GM23338 (cell line): ENCODE results near the gene TMX2. TPM values are rescaled to one million over a fixed set of nuclear protein-coding genes. Genes with fewer than 3 reads are reported as not detected.

ENCODE experiments used
- ATAC-seq: fragments of 200-7000 bp; cut with Tn5 transposase; 3 replicates; pipeline ENCODE4 v1.9.1; 2020
- DNase-seq: peaks from one replicate; pipeline ENCODE4 v3.0.0-alpha.2; 2015; ENCODE audit warnings: low spot score
- H2AFZ ChIP-seq: fragments of 200-600 bp; sonication (generic); 2 replicates; pipeline ENCODE4 v1.8.0; 2016; ENCODE audit warnings: antibody characterized with exemption, mild to moderate bottlenecking, moderate library complexity
- H3F3A ChIP-seq: fragments of 200-600 bp; sonication (generic); replicated peaks from 2 replicates; pipeline ENCODE4 v1.8.0; 2017; ENCODE audit warnings: antibody characterized with exemption, mixed run types, low read depth
- H3K27ac ChIP-seq: fragments of 200-600 bp; sonication (generic); 2 replicates; pipeline ENCODE4 v1.6.1; 2016; ENCODE audit warnings: low read depth
- H3K27me3 ChIP-seq: fragments of 200-600 bp; sonication (generic); 2 replicates; pipeline ENCODE4 v1.8.0; 2016; ENCODE audit warnings: mild to moderate bottlenecking, mixed run types, moderate library complexity; ENCODE audit not compliant: insufficient read depth
- H3K36me3 ChIP-seq: fragments of 200-600 bp; sonication (generic); 2 replicates; pipeline ENCODE4 v1.8.0; 2016; ENCODE audit warnings: mild to moderate bottlenecking; ENCODE audit not compliant: insufficient read depth
- H3K4me1 ChIP-seq: fragments of 200-600 bp; sonication (generic); 2 replicates; pipeline ENCODE4 v1.8.0; 2016; ENCODE audit warnings: mild to moderate bottlenecking, moderate library complexity; ENCODE audit not compliant: insufficient read depth
- H3K4me2 ChIP-seq: fragments of 200-600 bp; sonication (generic); 2 replicates; pipeline ENCODE4 v1.7.1; 2017; ENCODE audit warnings: mixed run types
- H3K4me3 ChIP-seq: fragments of 200-600 bp; sonication (generic); 2 replicates; pipeline ENCODE4 v1.6.1; 2016; ENCODE audit warnings: mixed run types
- H3K79me2 ChIP-seq: fragments of 200-600 bp; sonication (generic); replicated peaks from 2 replicates; pipeline ENCODE4 v1.8.0; 2017; ENCODE audit warnings: mild to moderate bottlenecking; ENCODE audit not compliant: insufficient read depth
- H3K9me2 ChIP-seq: fragments of 200-600 bp; sonication (generic); 2 replicates; pipeline ENCODE4 v1.8.0; 2017; ENCODE audit not compliant: insufficient read depth
- H4K20me1 ChIP-seq: fragments of 200-600 bp; sonication (generic); replicated peaks from 2 replicates; pipeline ENCODE4 v1.8.0; 2017; ENCODE audit warnings: mild to moderate bottlenecking; ENCODE audit not compliant: insufficient read depth
- H3K27ac Mint-ChIP-seq: 2 replicates; pipeline ENCODE4 v1.8.0; 2020; ENCODE audit warnings: inconsistent platforms, mild to moderate bottlenecking, moderate library complexity, mixed read lengths
- H3K27me3 Mint-ChIP-seq: 3 replicates; pipeline ENCODE4 v1.8.0; 2022; ENCODE audit warnings: low read depth, mild to moderate bottlenecking, moderate library complexity, mixed read lengths, inconsistent platforms; ENCODE audit not compliant: insufficient read depth, poor library complexity
- H3K36me3 Mint-ChIP-seq: 3 replicates; pipeline ENCODE4 v1.8.0; 2021; ENCODE audit warnings: low read depth, mild to moderate bottlenecking, inconsistent platforms, moderate library complexity, mixed read lengths
- H3K4me1 Mint-ChIP-seq: 3 replicates; pipeline ENCODE4 v1.8.0; 2020; ENCODE audit warnings: mild to moderate bottlenecking, inconsistent platforms, mixed read lengths
- H3K4me3 Mint-ChIP-seq: 3 replicates; pipeline ENCODE4 v1.8.0; 2021; ENCODE audit warnings: moderate library complexity, mild to moderate bottlenecking, inconsistent platforms, mixed read lengths
- H3K9me3 Mint-ChIP-seq: 3 replicates; pipeline ENCODE4 v1.8.0; 2020; ENCODE audit warnings: moderate library complexity, mild to moderate bottlenecking, inconsistent platforms, mixed read lengths
- JUNB ChIP-seq: IDR thresholded peaks from one replicate; pipeline ENCODE4 v1.6.1; 2016; ENCODE audit warnings: antibody characterized with exemption; ENCODE audit not compliant: unreplicated experiment
- NANOG ChIP-seq: IDR thresholded peaks from 2 replicates; pipeline ENCODE4 v1.6.1; 2016; ENCODE audit warnings: antibody characterized with exemption, borderline replicate concordance
- STAT1 ChIP-seq: IDR thresholded peaks from one replicate; pipeline ENCODE4 v1.6.1; 2016; ENCODE audit warnings: antibody characterized with exemption; ENCODE audit not compliant: unreplicated experiment
- ZNF114 ChIP-seq: fragments of 250-450 bp; sonication (Bioruptor Pico); IDR thresholded peaks from 2 replicates; pipeline ENCODE4 v1.5.0; 2020; ENCODE audit warnings: mild to moderate bottlenecking, moderate library complexity
- ZNF331 ChIP-seq: fragments of 250-450 bp; sonication (Bioruptor Pico); IDR thresholded peaks from 2 replicates; pipeline ENCODE4 v1.5.0; 2020; ENCODE audit warnings: low read depth, mild to moderate bottlenecking, moderate library complexity
- polyA plus RNA-seq: library from polyadenylated mRNA; unstranded; fragments of >200 nt; fragmentation: Nextera tagmentation; extraction: Ambion mirVana; gene quantifications from 2 replicates; pipeline ENCODE4 v1.2.1, GENCODE V29; 2016
- total RNA-seq: library from RNA; depleted of rRNA; stranded (reverse); fragments of >200 nt; shearing (Covaris generic); gene quantifications from 2 replicates; pipeline ENCODE4 v1.2.3, GENCODE V29; 2014
- TF ChIP-seq, protein P1 (sequence below): fragments of 250-450 bp; sonication (Bioruptor Pico); IDR thresholded peaks from 2 replicates; pipeline ENCODE4 v1.5.0; 2020; ENCODE audit warnings: mild to moderate bottlenecking, moderate library complexity

TMX2 gene
- total and polyA plus RNA-seq, 2 experiments from 2014 or later = 59.2 to 69.3 TPM

DNA sequence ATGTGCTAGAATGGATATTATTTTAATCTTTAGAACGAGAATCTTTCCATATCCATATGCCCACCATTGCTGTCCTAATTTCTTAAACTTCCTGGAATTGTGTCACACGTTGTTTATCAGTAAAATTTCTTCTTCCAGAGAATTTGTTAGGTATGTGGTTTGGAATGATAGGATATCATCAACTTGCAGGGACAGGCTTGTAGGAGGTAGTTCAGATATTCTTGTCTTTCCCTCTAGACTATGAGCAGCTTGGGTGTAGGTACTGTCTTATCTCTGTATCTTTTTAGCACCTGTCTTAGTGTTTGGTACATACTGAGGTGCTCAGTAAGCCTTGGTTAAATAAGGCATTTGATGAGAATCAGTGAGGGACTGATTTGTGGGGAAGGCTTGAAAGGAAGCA lies 52.6 kb downstream of the TMX2 start (continued):
- TF ChIP-seq, protein P1, sequence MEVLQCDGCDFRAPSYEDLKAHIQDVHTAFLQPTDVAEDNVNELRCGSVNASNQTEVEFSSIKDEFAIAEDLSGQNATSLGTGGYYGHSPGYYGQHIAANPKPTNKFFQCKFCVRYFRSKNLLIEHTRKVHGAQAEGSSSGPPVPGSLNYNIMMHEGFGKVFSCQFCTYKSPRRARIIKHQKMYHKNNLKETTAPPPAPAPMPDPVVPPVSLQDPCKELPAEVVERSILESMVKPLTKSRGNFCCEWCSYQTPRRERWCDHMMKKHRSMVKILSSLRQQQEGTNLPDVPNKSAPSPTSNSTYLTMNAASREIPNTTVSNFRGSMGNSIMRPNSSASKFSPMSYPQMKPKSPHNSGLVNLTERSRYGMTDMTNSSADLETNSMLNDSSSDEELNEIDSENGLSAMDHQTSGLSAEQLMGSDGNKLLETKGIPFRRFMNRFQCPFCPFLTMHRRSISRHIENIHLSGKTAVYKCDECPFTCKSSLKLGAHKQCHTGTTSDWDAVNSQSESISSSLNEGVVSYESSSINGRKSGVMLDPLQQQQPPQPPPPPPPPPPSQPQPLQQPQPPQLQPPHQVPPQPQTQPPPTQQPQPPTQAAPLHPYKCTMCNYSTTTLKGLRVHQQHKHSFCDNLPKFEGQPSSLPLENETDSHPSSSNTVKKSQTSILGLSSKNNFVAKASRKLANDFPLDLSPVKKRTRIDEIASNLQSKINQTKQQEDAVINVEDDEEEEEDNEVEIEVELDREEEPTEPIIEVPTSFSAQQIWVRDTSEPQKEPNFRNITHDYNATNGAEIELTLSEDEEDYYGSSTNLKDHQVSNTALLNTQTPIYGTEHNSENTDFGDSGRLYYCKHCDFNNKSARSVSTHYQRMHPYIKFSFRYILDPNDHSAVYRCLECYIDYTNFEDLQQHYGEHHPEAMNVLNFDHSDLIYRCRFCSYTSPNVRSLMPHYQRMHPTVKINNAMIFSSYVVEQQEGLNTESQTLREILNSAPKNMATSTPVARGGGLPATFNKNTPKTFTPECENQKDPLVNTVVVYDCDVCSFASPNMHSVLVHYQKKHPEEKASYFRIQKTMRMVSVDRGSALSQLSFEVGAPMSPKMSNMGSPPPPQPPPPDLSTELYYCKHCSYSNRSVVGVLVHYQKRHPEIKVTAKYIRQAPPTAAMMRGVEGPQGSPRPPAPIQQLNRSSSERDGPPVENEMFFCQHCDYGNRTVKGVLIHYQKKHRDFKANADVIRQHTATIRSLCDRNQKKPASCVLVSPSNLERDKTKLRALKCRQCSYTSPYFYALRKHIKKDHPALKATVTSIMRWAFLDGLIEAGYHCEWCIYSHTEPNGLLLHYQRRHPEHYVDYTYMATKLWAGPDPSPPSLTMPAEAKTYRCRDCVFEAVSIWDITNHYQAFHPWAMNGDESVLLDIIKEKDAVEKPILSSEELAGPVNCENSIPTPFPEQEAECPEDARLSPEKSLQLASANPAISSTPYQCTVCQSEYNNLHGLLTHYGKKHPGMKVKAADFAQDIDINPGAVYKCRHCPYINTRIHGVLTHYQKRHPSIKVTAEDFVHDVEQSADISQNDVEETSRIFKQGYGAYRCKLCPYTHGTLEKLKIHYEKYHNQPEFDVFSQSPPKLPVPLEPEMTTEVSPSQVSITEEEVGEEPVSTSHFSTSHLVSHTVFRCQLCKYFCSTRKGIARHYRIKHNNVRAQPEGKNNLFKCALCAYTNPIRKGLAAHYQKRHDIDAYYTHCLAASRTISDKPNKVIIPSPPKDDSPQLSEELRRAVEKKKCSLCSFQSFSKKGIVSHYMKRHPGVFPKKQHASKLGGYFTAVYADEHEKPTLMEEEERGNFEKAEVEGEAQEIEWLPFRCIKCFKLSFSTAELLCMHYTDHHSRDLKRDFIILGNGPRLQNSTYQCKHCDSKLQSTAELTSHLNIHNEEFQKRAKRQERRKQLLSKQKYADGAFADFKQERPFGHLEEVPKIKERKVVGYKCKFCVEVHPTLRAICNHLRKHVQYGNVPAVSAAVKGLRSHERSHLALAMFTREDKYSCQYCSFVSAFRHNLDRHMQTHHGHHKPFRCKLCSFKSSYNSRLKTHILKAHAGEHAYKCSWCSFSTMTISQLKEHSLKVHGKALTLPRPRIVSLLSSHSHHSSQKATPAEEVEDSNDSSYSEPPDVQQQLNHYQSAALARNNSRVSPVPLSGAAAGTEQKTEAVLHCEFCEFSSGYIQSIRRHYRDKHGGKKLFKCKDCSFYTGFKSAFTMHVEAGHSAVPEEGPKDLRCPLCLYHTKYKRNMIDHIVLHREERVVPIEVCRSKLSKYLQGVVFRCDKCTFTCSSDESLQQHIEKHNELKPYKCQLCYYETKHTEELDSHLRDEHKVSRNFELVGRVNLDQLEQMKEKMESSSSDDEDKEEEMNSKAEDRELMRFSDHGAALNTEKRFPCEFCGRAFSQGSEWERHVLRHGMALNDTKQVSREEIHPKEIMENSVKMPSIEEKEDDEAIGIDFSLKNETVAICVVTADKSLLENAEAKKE (CRISPR knock-in tag) = no peak
- TF ChIP-seq STAT1 (no peak), NANOG (no peak)

DNA sequence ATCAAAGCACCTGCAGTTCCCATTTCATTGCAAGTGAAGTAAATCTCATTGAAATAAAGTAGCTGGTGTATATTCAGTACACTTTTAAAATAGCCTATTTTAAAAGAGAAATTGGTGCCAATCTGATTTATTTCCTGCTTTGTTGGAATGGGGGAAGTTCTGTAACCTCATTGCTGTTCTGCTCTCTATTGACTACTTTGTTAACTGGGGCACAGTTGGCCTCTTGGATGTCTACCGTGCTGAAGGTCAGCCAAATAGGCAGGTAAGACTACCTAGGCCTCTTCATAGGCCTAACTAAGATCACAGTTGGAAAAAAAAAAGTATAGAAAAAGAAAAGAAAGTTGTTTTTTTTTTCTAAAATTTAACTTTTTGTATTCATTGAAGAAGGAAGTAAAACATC lies 58.4 kb downstream of the TMX2 start:
- peaks cover 38% of the 10 kb centered on the region for H3K4me1 Mint-ChIP-seq
- no peak overlapping the region for H3K4me3 Mint-ChIP-seq
- H3K27me3 Mint-ChIP-seq = peaks cover 13% of the 10 kb centered on the region
- Histone ChIP-seq H2AFZ (no peak overlapping the region), H3K4me3 (no peak overlapping the region), H4K20me1 (peaks cover 35% of the 10 kb centered on the region), H3K79me2 (peaks cover 100% of the 10 kb centered on the region), H3K4me1 (peaks cover 14% of the 10 kb centered on the region), H3K9me2 (no peaks in the 10 kb centered on the region), H3F3A (no peaks in the 10 kb centered on the region), H3K36me3 (no peaks in the 10 kb centered on the region), H3K27me3 (no peaks in the 10 kb centered on the region), H3K27ac (0 out of 2 replicates have a peak overlapping the region, but pooled peaks have one; percentile 28), H3K4me2 (no peak overlapping the region)
- DNase-seq (no peak), ATAC-seq (no peak)
- peaks cover 17% of the 10 kb centered on the region for H3K36me3 Mint-ChIP-seq
- H3K9me3 Mint-ChIP-seq = no peaks in the 10 kb centered on the region
- TF ChIP-seq ZNF114 (no peak), ZNF331 (CRISPR knock-in tag) (no peak), JUNB (no peak)
- no peak overlapping the region; the same call in 1 of the 2 replicates for H3K27ac Mint-ChIP-seq
